Amniotic stem cell (primary cell): ENCODE results near the gene CFAP58.
A peak's percentile ranks its signal among the peaks of the same experiment; 100 is the strongest.

Experiments
- DNase-seq: peaks from one replicate; lab custom pipeline; 2025; lab: John Stamatoyannopoulos, UW

Gene CFAP58, protein sequence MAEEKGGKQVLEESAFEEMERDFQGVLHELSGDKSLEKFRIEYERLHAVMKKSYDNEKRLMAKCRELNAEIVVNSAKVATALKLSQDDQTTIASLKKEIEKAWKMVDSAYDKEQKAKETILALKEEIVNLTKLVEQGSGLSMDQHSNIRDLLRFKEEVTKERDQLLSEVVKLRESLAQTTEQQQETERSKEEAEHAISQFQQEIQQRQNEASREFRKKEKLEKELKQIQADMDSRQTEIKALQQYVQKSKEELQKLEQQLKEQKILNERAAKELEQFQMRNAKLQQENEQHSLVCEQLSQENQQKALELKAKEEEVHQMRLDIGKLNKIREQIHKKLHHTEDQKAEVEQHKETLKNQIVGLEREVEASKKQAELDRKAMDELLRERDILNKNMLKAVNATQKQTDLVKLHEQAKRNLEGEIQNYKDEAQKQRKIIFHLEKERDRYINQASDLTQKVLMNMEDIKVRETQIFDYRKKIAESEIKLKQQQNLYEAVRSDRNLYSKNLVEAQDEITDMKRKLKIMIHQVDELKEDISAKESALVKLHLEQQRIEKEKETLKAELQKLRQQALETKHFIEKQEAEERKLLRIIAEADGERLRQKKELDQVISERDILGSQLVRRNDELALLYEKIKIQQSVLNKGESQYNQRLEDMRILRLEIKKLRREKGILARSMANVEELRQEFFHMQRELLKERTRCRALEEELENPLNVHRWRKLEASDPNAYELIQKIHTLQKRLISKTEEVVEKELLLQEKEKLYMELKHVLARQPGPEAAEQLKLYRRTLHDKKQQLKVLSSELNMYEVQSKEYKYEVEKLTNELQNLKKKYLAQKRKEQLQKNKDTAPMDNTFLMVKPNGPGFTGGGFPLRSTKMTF

GRCh38 chr10:104353325-104354048, at the start of gene CFAP58:
CFAP58 (plus strand) TSS chr10:104353833; CDS start chr10:104353898, 65 bp downstream.
- no peak for DNase-seq

DNA sequence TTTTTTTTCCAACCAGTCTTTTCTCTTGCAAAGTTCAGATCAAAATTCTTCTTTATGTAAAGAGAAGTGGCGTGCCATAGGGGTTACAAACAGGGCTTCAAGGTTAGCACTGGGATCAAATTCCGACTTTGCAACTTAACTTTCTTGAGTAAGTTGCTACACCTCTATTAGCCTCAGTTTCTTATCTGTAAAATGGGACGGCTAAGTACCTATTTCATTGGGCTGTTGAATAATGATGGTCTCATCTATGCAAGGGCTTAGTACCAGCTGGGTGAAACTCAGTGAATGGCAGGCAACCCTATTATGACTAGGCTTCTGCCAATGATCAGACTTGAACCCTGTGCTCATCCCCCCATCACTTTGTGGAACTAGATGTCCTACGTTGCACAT, 49.3 kb upstream of the CFAP58 start:
- no peak for DNase-seq

DNA sequence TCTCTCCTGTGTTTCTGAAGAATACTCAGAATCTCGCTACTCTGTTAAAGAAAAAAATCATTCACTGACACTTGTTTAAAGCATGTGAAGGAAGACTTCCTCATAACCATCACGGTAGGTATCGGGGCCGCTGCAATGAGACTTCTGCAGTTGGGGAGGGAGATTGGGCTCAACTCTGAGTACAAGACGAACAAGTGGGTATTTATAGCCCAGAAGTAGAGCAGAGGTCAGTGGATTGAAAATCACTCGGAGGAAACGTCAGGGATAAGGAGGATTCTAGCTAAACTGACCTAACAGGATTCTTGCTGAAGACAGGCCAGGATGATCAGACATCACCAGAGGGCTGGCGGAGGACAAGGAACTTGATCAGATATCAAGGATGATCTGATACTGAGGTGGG, 48.7 kb upstream of the CFAP58 start:
- no peak for DNase-seq

DNA sequence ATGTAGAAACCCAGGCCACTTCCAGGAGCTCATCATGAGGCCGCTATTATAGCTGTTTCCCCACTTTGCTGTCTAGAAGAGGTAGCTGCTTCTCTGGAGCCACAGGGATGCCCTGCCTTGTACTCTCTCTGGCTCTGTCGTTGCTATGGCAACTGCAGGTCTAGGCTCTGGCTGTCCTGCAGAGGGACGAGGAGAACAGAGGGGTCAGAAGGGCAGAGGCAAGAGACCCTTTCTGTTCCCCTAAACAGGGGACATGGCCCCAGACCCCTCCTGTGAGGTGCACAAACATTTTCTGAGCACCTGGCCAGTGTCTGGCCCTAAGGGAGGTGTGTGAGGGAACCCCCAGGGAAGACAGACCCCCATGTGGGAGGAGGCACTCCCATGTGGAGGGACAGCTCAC, 46.7 kb upstream of the CFAP58 start:
- DNase-seq, result no peak

DNA sequence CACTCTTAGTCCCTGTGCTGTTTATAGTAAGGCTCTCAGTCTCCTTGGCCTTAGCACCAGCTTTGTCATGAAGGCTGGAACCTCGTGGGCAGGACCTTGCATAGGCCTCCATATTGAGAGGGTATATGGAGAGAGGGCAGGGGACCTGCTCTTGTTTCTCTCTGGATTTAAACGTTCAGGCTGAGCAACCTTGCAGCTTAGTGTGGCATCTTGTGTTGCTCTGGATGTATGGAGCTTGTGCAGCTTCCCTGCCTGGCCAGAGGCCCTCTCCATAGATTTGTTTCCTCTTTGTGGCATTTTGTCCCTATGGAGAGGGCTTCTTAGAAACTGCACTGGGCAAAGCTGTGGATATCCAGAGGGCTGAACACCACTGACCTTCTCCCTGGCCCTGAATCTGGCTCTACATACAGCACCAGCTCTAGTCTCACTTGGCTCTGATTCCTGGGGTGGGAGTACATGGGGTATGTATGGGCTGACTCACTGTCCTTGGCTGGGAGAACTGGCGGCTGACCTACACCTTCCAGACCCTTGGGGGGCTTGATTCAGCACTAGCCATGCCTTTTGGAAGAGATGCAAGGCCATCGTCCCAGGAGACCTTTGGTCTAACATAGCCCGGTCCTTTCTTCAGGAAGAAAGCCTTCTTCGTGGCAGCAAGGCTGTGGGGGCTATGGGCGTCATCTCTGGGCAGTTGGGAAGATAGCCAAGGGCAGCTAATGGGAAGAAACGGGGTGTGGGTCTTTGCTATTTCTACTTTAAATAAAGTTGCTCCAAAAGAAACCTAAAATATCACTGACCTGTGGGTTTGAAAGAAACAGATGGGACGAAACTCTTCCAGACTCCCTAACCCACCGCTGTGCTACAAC, 45.8 kb upstream of the CFAP58 start:
- no peak for DNase-seq

DNA sequence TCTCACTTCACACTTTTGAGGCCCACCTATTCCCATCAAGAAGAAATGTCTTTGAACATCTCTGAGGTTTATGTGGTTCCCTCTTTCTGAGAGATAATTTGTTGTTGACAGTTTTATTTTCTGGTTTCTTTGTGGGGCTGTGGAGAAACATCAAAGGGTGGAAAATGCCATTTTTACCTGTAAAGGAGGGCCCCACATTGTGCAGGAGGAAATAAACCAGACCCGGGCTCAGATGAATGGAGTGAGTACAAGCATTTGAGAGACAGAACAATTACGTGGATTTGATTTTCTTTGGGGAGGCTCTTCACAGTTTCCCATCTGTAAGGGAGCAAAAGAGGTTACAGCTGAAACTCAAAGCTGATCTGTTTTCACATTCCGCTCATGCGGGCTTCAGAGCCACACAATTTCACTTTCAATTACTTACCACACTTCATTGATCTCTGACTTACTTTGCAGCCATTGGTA, 45.2 kb upstream of the CFAP58 start:
- DNase-seq, result no peak

GRCh38 chr10:104309980-104310978, 43.4 kb upstream of the CFAP58 start:
- DNase-seq, result peak; percentile 74

DNA sequence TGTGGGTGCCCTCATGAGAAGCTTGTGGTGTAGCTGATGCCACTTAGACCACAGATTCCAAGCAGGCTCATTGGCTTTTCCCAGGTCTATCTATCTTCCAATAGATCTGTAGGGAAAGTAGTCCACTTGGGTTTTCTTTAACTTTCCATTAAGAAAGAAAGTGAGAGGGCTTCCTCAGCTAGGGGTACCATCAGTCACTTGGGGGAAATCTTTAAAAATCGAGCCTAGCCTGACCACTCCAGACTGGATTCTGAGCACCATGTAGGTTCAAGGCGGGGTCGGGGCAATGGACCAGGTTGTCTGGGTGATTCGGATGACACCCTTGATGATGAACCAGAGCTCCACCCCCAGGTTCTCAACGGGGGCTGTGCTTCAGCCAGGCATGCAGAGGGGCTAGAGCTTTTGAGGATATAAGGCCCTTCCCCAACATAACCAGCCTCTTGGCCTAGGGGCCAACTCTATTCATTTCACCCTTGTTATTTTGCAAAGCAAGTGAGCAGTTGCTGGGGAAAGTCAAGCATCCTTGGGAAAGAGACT, 42.4 kb upstream of the CFAP58 start:
- no peak for DNase-seq

DNA sequence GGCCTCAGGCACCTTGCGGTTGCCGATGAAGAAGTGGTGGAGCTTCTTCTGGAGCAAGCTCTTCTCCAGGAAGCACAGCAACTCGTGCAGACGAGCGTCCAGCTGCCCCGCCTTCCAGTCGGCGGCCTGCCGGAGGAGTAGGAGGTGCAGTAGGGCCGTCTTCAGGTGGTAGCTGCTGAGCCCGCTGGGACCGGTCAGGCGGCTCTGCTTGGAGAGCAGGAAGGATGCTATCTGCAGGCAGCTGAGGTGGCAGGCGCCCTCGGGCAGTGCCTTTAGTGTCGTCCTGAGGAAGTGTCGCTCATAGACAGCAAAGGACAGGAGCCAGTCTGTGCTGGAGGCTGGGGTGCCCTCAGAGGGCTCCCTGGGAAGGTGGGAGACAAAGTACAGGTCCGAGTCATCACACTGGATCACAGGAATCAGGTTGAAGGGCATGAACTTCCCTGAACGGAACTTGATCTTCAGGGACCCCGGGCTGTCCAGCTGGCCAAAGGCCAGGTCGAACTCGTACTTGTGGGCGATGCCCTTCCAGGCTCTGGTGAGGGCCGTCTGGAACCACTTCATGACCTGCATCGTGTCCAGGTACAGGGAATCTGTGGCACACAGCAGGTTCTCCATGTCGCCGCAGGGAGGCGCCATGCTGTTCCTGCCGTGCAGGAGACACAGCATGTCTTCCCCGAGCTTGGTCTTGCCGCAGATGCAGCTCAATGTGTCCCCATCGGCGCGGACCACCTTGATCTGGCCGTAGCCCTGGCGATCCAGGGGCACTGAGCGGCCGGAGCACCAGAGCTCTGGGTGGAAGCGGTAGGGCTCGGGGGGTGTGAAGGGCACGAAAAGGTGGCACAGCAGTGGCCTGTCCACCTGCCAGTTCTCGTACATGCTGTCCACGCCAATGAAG, 38.8 kb upstream of the CFAP58 start:
- no peak for DNase-seq

GRCh38 chr10:104315486-104315921, 38.1 kb upstream of the CFAP58 start:
- no peak for DNase-seq

DNA sequence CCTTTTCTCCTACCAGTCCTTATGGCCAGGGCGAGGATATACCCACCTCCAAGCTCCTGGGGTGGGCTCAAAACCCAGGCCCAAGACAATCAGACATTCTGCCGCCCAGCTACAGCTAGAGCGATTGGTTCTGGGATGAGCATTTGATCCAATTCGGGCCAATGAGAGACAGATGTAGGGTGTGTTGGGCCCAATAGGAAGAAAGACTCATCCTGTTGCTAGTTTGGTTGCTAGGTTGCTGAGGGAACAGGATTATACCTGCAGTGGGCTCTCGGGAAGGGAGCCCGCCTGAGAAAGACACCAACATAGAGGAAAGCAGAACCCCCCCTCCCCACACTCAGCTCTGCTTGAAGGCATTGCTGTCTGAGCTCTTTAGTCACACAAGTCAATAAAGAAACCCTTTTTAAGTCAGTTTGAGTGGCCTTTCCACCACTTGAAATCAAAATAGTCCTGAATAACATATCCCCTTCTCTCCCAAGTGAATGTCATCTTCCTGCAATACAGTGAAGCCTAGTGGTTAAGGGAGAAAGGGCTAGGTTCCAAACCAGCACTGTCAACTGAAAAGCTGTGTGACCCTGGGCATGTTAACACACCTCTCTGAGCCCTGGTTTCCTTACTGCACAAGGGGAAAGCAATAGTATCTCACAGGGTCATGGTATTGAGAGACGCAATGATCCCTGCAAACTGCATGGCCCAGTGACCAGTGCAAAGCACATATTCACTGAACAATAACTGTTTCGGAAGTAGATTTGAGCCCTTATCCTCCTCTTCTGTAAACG, 37.1 kb upstream of the CFAP58 start:
- DNase-seq, result no peak

DNA sequence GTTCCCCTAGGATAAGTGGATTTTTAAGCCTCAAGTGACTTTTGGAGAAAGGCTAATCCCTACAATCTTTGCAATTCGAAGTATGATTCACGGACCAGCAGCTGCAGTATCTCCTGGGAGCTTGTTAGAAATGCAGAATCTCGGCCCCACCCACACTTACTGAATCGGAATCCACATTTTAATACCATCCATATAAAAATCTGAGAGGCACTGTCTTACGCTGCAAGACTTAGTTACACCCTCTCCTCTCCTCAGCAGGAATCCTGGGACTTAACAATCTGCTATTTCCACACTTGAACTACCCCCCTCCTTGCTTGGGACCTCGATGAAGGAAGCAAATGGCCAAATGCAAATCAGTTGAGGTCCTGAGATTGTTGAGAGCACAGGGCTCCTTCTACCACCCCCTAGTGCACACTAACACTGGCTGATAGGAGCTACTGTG, 36.3 kb upstream of the CFAP58 start:
- DNase-seq, result peak; percentile 46

DNA sequence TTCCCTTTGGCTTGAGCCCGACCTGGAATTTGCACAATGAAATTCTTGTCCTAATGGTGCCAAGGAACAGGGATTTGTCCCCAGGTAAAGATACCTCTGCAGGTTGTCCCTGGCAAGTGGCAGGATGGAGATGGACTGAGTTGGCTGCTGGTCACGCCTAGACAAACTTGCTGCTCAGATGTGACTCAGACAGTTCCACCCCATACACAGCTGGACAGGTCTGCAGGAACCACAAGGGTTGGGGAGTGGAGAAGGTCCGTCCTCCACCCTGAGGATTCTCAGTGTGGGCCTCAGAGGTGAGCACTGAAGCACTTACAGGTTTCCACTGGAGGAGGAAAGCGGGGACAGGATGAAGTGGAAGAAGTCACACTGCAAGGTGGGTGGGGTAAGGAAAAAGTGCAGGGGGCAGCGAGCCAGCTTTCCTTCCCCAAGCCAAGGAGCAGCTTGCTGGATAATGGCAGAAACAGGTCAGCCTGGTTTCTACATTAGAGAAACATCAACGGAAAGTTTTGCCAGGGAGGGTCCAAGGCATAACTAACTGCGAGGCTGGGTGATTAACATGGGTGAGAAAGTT, 35.8 kb upstream of the CFAP58 start:
- DNase-seq, result no peak

DNA sequence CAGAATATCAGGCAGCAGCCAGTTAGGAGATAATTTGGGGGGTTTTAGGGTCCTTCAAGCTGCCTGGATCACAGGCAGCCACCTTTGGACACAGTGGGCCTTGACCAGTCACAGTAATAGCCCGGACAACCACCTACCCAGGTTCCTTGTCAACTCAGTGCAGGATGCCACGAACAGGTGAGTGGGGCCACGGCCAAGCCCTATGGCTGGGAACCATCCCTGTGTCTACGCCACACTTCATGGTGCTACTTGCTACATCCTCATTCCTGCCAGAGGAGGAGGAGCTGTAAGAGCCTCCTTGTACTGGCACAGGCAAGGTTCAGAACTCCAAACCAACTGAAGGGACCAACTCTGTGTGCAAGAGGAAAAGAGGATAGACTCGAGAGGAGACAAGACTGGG, 35.3 kb upstream of the CFAP58 start:
- DNase-seq, result no peak

GRCh38 chr10:104318810-104319741, 34.6 kb upstream of the CFAP58 start:
- DNase-seq, result no peak

DNA sequence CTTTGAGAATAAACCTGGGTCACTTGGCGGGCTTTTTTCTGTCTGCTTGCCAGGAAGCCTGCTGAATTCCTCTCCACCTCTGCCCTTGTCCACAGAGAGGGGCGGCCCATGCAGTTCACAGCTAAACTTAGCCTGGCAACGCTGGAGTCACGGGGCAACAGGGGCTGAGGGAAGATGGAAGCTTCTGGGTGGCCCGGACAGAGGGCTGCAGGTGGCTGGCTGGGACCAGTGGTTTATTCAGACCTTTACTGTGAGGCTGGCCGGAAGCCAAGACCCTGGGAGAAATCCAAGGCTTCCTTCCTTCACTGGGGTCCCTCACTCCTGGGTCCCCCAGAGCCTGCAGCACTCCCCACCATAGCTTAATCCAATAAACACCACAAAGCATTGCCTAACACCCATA, 32.4 kb upstream of the CFAP58 start:
- no peak for DNase-seq
